ENCODE results near the gene TSHZ2.
"Not testable (repeated sequence)": the region's sequence is repeated elsewhere in the genome, so short reads cannot be mapped to it uniquely, and the experiment has no call there.

The TSHZ2 gene

DNA sequence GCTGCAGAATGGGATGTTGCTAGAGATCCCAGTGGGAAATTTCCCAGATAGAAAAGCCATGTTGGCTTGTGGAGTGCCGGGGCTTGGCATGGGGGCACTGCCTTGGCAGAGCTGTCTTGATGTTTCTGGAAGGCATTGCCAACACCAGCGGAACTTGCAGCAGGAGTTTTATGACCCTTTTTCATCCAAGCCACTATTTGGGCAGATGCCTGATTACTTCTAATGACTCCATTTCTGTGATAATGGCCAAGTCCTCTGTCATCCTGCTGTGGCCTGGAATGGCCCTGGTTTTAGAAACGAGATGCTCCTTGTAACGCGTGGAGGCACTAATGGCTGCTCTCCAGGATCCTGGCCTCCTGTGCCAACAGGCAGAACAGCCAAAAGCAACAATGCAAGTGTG lies 392.5 kb downstream of the TSHZ2 start:
- ChIA-PET POLR2A (no interaction called here), CTCF (no interaction called here)
- DNase-seq (ENCODE audit: extremely low spot score), result no peak
- no peak for TF ChIP-seq CTCF (IDR thresholded peaks at IDR 0.05; ENCODE audit: control extremely low read depth, extremely low read depth, low read depth, missing control alignments)

GRCh38 chr20:53365076-53365475 lies 392.9 kb downstream of the TSHZ2 start:
- CTCF ChIA-PET, result no interaction called here
- POLR2A ChIA-PET, result no interaction called here
- no peak for TF ChIP-seq CTCF (IDR thresholded peaks at IDR 0.05; ENCODE audit: control extremely low read depth, extremely low read depth, low read depth, missing control alignments)
- no peak for DNase-seq (ENCODE audit: extremely low spot score)

DNA sequence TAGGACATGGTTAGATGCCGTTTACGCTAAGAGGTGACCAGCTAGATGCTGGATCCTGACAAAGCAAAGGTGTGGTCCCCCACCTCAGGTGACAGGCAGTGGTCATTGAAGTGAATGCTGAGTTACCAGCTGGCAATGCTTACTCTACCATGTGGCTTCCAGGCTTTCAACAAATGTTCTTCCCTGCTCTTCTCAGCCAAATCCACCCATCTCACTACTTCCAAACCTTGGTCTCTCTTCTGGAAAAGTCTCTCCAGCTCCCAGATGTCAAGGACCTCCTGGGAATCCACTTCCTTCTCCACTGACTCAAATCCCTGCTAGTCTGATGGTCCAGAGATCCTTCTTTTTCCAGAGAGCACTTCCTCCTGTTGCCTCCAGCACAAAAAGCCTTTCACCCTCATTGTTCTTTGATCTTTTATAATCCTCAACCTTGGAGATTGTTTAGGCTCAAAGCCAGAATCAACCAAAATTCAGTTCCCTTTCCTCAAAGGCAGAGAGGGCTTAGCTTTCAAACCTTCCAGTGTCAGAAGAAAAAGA lies 393.4 kb downstream of the TSHZ2 start:
- ChIA-PET CTCF (no interaction called here), POLR2A (no interaction called here)
- no peak for DNase-seq (ENCODE audit: extremely low spot score)
- TF ChIP-seq CTCF (IDR thresholded peaks at IDR 0.05; ENCODE audit: control extremely low read depth, extremely low read depth, low read depth, missing control alignments), result no peak

DNA sequence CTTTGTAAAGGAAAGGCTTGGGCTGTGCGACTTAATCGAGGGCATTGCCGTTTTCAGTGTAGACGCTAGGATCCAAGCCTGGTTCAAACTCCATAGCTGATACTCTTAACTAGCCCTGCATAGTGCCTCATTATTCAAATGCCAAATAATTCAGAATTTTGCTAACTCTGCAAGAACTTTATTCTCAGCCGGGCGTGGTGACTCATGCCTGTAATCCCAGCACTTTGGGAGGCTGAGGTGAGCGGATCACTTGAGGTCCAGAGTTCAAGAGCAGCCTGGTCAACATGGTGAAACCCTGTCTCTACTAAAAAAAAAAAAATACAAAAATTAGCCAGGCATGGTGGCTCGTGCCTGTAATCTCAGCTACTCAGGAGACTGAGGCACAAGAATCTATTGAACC lies 394.8 kb downstream of the TSHZ2 start:
- POLR2A ChIA-PET, CTCF ChIA-PET: not testable (repeated sequence)

DNA sequence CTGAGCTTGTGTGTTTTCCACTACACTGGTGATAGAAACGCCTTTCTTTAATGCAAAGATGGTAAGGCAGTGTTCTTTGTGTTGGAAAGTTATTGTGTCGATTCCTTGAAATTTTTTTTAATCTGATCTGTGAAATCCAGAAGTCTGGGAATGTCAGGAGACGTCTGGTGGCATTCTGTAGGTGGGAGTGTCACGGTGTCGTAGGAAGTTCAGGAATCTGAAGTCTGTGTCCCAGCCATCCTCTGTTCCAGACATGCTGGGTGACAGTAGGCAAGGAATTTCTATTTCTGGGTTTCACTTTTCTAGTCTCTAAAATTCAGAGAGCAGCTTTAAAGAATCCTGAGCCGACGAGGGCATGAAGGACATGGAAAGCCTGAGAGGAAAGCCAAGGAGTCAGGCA lies 397.7 kb downstream of the TSHZ2 start:
- no peak for TF ChIP-seq CTCF (IDR thresholded peaks at IDR 0.05; ENCODE audit: control extremely low read depth, extremely low read depth, low read depth, missing control alignments)
- POLR2A ChIA-PET, result no interaction called here
- CTCF ChIA-PET, result no interaction called here
- DNase-seq (ENCODE audit: extremely low spot score), result no peak

More for the DNA sequence above, 394.8 kb downstream of the TSHZ2 start:
- not testable (repeated sequence) for DNase-seq (ENCODE audit: extremely low spot score)

DNA sequence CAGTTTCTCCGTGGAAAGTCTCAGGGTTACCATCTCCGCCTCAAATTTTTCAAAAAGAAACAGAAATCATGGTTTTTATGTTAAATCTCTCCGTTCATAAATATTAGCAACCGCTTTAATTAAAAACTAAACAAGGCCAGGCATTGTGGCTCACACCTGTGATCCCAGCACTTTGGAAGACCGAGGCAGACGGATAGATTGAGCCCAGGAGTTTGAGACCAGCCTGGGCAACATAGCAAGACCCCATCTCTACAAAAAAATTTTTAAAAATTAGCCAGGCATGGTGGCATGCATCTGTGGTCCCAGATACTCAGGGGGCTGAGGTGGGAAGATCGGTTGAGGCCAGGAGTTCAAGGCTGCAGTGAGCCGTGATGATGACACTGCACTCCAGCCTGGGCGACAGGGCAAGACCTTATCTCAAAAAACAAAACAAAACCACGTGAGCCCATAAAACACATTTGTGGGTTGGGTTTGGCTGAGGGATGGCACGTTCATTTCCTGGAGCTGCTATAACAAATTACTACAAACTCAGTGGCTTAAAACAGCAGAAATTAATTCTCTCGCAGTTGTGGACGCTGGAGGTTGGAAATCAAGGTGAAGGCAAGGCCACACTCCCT lies 398.3 kb downstream of the TSHZ2 start:
- ChIA-PET POLR2A (no interaction called here), CTCF (no interaction called here)
- TF ChIP-seq CTCF (IDR thresholded peaks at IDR 0.05; ENCODE audit: control extremely low read depth, extremely low read depth, low read depth, missing control alignments), result no peak
- no peak for DNase-seq (ENCODE audit: extremely low spot score)

- TF ChIP-seq CTCF (IDR thresholded peaks at IDR 0.05; ENCODE audit: control extremely low read depth, extremely low read depth, low read depth, missing control alignments), result no peak
- ChIA-PET CTCF (no interaction called here), POLR2A (no interaction called here)
- no peak for DNase-seq (ENCODE audit: extremely low spot score)
Measured at GRCh38 chr20:53371216-53371615, 399.1 kb downstream of the TSHZ2 start.
